Chondrocyte (in vitro differentiated cells): ENCODE measurements around the gene MAPK4. TPM values are rescaled to one million over a fixed set of nuclear protein-coding genes. Genes with fewer than 3 reads are reported as not detected.

Source experiments
- DNase-seq: peaks from one replicate; pipeline ENCODE4 v3.0.0; 2021; ENCODE audit warnings: mixed read lengths, low spot score
- H3K27ac Mint-ChIP-seq: one replicate; pipeline ENCODE4 v1.8.0; 2021; ENCODE audit warnings: mild to moderate bottlenecking, moderate library complexity, mixed read lengths; ENCODE audit not compliant: unreplicated experiment
- H3K27me3 Mint-ChIP-seq: 2 replicates; pipeline ENCODE4 v1.8.0; 2021; ENCODE audit warnings: low read depth, mixed read lengths
- H3K36me3 Mint-ChIP-seq: 2 replicates; pipeline ENCODE4 v1.8.0; 2021; ENCODE audit warnings: low read depth, mixed read lengths
- H3K4me1 Mint-ChIP-seq: 2 replicates; pipeline ENCODE4 v1.8.0; 2021; ENCODE audit warnings: low read depth, mild to moderate bottlenecking, mixed read lengths
- H3K4me3 Mint-ChIP-seq: one replicate; pipeline ENCODE4 v1.8.0; 2021; ENCODE audit warnings: mild to moderate bottlenecking, moderate library complexity, mixed read lengths; ENCODE audit not compliant: unreplicated experiment
- H3K9me3 Mint-ChIP-seq: 2 replicates; pipeline ENCODE4 v1.8.0; 2021; ENCODE audit warnings: low read depth, mixed read lengths
- CTCF ChIP-seq: fragments of 200-600 bp; sonication (generic); IDR thresholded peaks from 2 replicates; pipeline ENCODE4 v1.5.0; 2021; ENCODE audit warnings: antibody characterized with exemption, mild to moderate bottlenecking, moderate library complexity
- total RNA-seq: library from RNA; stranded (reverse); gene quantifications from 3 replicates; pipeline ENCODE4 v1.2.1, GENCODE V29; 2021

MAPK4 gene
- total RNA-seq, 1 donor from 2014 or later, result 0.30 TPM

GRCh38 chr18:50711386-50711785 is 151.5 kb downstream of the MAPK4 start:
- no peaks in the 10 kb centered on the region for H3K4me1 Mint-ChIP-seq
- peaks cover 11% of the 10 kb centered on the region for H3K27me3 Mint-ChIP-seq
- no peak for TF ChIP-seq CTCF
- DNase-seq, result no peak
- H3K9me3 Mint-ChIP-seq, result peaks cover 7% of the 10 kb centered on the region
- H3K36me3 Mint-ChIP-seq, result peaks cover 5% of the 10 kb centered on the region
- no peak overlapping the region for H3K4me3 Mint-ChIP-seq
- H3K27ac Mint-ChIP-seq, result no peak overlapping the region

- no peak overlapping the region for H3K27ac Mint-ChIP-seq
- TF ChIP-seq CTCF, result no peak
- DNase-seq, result no peak
- peaks cover 11% of the 10 kb centered on the region for H3K27me3 Mint-ChIP-seq
- peaks cover 7% of the 10 kb centered on the region for H3K9me3 Mint-ChIP-seq
- peaks cover 5% of the 10 kb centered on the region for H3K36me3 Mint-ChIP-seq
- no peak overlapping the region for H3K4me3 Mint-ChIP-seq
- no peaks in the 10 kb centered on the region for H3K4me1 Mint-ChIP-seq
These were observed 156.0 kb downstream of the MAPK4 start for GRCh38 chr18:50715919-50716318.

- Mint-ChIP-seq H3K27ac (no peak overlapping the region), H3K4me1 (no peaks in the 10 kb centered on the region), H3K4me3 (no peak overlapping the region), H3K27me3 (peaks cover 9% of the 10 kb centered on the region), H3K36me3 (peaks cover 5% of the 10 kb centered on the region), H3K9me3 (peaks cover 7% of the 10 kb centered on the region)
- DNase-seq, result no peak
- TF ChIP-seq CTCF, result no peak
These were observed 157.0 kb downstream of the MAPK4 start for GRCh38 chr18:50716902-50717301.

GRCh38 chr18:50717563-50717962 is 157.7 kb downstream of the MAPK4 start:
- TF ChIP-seq CTCF, result no peak
- Mint-ChIP-seq H3K4me1 (no peaks in the 10 kb centered on the region), H3K9me3 (peaks cover 7% of the 10 kb centered on the region), H3K4me3 (no peak overlapping the region), H3K27me3 (peaks cover 7% of the 10 kb centered on the region), H3K27ac (no peak overlapping the region), H3K36me3 (peaks cover 5% of the 10 kb centered on the region)
- no peak for DNase-seq

- peaks cover 3% of the 10 kb centered on the region for H3K27me3 Mint-ChIP-seq
- peaks cover 7% of the 10 kb centered on the region for H3K9me3 Mint-ChIP-seq
- no peak overlapping the region for H3K27ac Mint-ChIP-seq
- TF ChIP-seq CTCF, result no peak
- peaks cover 5% of the 10 kb centered on the region for H3K36me3 Mint-ChIP-seq
- no peaks in the 10 kb centered on the region for H3K4me1 Mint-ChIP-seq
- H3K4me3 Mint-ChIP-seq, result no peak overlapping the region
- DNase-seq, result no peak
These were observed 159.8 kb downstream of the MAPK4 start for GRCh38 chr18:50719471-50720324.
